Tibial nerve (tissue), 3 donors: ENCODE results near the gene SNU13.

Experiments
- POLR2A ChIP-seq, 2 donors: fragments of 450-650 bp; IDR thresholded peaks; one replicate each; pipeline ENCODE4 v1.6.1; 2017; ENCODE audit warnings: antibody characterized with exemption in 2 of 2, mild to moderate bottlenecking in 2 of 2, moderate library complexity in 2 of 2
- TF ChIP-seq, protein P1 (sequence below), 5 experiments: fragments of 200-600 bp in 3 of 5; fragments of 450-650 bp in 2 of 5; sonication (generic) in 3 of 5; IDR thresholded peaks; one replicate each; pipeline ENCODE4 v1.5.1; 2016 to 2019; ENCODE audit warnings: antibody characterized with exemption in 5 of 5, mild to moderate bottlenecking in 3 of 5, moderate library complexity in 2 of 5

DNA sequence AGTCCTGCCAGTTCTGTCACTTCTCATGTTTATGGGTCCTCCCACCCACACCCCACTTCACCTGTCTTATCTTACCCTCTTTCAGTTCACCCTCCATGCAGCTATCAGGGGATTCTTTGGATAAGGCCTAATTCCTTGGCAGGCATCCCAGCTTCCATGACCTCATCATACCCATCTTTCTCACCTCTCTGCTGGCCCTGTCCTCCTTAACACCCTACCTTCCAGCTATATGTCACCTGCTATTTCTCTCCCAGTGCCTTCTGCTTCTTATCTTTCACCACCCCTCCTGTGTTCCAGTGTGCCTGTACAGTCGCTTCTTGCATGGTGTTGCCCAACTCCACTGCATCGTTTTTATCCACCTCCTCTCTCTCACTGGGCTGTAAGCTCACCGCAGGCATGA is 28.3 kb downstream of the SNU13 start:
- TF ChIP-seq POLR2A (IDR thresholded peaks at IDR 0.05), result no peak
- TF ChIP-seq, protein P1, sequence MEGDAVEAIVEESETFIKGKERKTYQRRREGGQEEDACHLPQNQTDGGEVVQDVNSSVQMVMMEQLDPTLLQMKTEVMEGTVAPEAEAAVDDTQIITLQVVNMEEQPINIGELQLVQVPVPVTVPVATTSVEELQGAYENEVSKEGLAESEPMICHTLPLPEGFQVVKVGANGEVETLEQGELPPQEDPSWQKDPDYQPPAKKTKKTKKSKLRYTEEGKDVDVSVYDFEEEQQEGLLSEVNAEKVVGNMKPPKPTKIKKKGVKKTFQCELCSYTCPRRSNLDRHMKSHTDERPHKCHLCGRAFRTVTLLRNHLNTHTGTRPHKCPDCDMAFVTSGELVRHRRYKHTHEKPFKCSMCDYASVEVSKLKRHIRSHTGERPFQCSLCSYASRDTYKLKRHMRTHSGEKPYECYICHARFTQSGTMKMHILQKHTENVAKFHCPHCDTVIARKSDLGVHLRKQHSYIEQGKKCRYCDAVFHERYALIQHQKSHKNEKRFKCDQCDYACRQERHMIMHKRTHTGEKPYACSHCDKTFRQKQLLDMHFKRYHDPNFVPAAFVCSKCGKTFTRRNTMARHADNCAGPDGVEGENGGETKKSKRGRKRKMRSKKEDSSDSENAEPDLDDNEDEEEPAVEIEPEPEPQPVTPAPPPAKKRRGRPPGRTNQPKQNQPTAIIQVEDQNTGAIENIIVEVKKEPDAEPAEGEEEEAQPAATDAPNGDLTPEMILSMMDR (IDR thresholded peaks at IDR 0.05), result no peak
